ENCODE measurements around the gene MYO1H. TPM values are rescaled to one million over a fixed set of nuclear protein-coding genes. Genes with fewer than 3 reads are reported as not detected.
A peak's percentile ranks its signal among the peaks of the same experiment; 100 is the strongest.

The MYO1H gene
- total RNA-seq, 1 donor from 2014 or later = 4.4 TPM

- Mint-ChIP-seq H3K36me3 (ENCODE audit: low read depth, unreplicated experiment) (no peaks in the 10 kb centered on the region), H3K4me1 (ENCODE audit: unreplicated experiment) (peaks cover 4% of the 10 kb centered on the region), H3K27me3 (ENCODE audit: unreplicated experiment) (no peaks in the 10 kb centered on the region), H3K4me3 (ENCODE audit: unreplicated experiment) (no peak overlapping the region), H3K27ac (ENCODE audit: unreplicated experiment) (no peak overlapping the region), H3K9me3 (ENCODE audit: unreplicated experiment) (no peaks in the 10 kb centered on the region)
- TF ChIP-seq, protein P1, sequence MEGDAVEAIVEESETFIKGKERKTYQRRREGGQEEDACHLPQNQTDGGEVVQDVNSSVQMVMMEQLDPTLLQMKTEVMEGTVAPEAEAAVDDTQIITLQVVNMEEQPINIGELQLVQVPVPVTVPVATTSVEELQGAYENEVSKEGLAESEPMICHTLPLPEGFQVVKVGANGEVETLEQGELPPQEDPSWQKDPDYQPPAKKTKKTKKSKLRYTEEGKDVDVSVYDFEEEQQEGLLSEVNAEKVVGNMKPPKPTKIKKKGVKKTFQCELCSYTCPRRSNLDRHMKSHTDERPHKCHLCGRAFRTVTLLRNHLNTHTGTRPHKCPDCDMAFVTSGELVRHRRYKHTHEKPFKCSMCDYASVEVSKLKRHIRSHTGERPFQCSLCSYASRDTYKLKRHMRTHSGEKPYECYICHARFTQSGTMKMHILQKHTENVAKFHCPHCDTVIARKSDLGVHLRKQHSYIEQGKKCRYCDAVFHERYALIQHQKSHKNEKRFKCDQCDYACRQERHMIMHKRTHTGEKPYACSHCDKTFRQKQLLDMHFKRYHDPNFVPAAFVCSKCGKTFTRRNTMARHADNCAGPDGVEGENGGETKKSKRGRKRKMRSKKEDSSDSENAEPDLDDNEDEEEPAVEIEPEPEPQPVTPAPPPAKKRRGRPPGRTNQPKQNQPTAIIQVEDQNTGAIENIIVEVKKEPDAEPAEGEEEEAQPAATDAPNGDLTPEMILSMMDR (IDR thresholded peaks at IDR 0.05; ENCODE audit: unreplicated experiment) = no peak
- DNase-seq (ENCODE audit: low spot score) = no peak
Measured at GRCh38 chr12:109382031-109382430, 34.3 kb downstream of the MYO1H start.

DNA sequence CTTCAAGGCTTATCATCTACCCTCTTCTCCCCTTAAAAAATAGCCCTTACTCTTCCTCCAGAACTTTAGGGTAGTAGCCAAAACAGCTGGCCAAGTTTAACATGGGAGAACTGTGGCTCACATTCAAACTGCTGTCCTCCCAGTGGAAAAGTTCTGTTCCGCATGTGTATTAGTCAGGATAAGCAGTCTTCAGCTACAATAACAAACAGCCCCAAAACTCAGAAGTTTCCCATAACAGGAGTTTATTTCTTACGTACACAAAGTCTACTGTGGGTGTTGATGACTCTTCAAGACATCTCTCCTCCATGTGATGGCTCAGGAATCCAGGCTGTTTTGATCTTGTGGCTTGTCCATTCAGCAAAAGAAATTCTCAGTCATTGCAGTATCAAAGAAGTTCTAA lies 35.5 kb downstream of the MYO1H start:
- no peaks in the 10 kb centered on the region for H3K36me3 Mint-ChIP-seq (ENCODE audit: low read depth, unreplicated experiment)
- DNase-seq (ENCODE audit: low spot score) = no peak

DNA sequence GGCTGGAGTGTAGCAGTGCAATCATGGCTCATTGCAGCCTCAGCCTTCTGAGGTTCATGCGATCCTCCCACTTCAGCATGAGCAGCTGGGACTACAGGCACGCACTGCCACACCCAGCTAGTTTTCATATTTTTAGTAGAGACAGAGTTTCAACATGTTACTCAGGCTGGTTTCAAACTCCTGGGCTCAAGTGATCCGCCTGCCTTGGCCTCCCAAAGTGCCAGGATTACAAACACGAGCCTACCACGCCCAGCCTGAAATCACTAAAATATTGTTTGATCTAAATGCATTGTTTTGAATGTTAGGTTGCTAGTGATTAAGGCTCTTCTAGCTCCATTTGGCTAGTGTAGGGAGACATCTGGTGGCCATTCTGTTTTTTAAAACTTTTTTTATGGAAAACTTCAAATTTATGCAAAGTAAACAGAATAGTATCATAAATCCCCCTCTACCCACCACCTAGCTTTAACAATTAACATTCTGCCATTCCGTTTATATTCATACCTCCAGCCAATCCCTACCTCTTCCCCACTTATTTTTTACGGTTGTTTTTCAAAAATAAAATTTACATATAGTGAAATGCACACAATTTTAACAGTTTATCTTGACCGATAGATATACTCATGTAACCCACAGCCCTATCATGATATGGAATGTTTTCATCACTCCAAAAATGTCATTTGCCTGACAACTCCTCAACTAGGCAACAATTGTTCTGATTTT lies 37.8 kb downstream of the MYO1H start:
- Mint-ChIP-seq H3K36me3 (ENCODE audit: low read depth, unreplicated experiment) (no peaks in the 10 kb centered on the region), H3K27me3 (ENCODE audit: unreplicated experiment) (no peaks in the 10 kb centered on the region), H3K9me3 (ENCODE audit: unreplicated experiment) (no peaks in the 10 kb centered on the region), H3K4me1 (ENCODE audit: unreplicated experiment) (no peaks in the 10 kb centered on the region), H3K4me3 (ENCODE audit: unreplicated experiment) (no peak overlapping the region), H3K27ac (ENCODE audit: unreplicated experiment) (no peak overlapping the region)
- TF ChIP-seq, protein P1 (IDR thresholded peaks at IDR 0.05; ENCODE audit: unreplicated experiment) = peak; percentile 25
- DNase-seq (ENCODE audit: low spot score) = no peak

More for the DNA sequence above, 35.5 kb downstream of the MYO1H start:
- Mint-ChIP-seq H3K9me3 (ENCODE audit: unreplicated experiment) (no peaks in the 10 kb centered on the region), H3K4me3 (ENCODE audit: unreplicated experiment) (no peak overlapping the region), H3K27ac (ENCODE audit: unreplicated experiment) (no peak overlapping the region), H3K4me1 (ENCODE audit: unreplicated experiment) (peaks cover 4% of the 10 kb centered on the region), H3K27me3 (ENCODE audit: unreplicated experiment) (no peaks in the 10 kb centered on the region)
- TF ChIP-seq, protein P1 (IDR thresholded peaks at IDR 0.05; ENCODE audit: unreplicated experiment) = no peak

- DNase-seq (ENCODE audit: low spot score) = no peak
- TF ChIP-seq, protein P1 (IDR thresholded peaks at IDR 0.05; ENCODE audit: unreplicated experiment) = no peak
- H3K27me3 Mint-ChIP-seq (ENCODE audit: unreplicated experiment) = no peaks in the 10 kb centered on the region
- no peaks in the 10 kb centered on the region for H3K36me3 Mint-ChIP-seq (ENCODE audit: low read depth, unreplicated experiment)
- H3K4me3 Mint-ChIP-seq (ENCODE audit: unreplicated experiment) = no peak overlapping the region
- no peaks in the 10 kb centered on the region for H3K9me3 Mint-ChIP-seq (ENCODE audit: unreplicated experiment)
- no peak overlapping the region for H3K27ac Mint-ChIP-seq (ENCODE audit: unreplicated experiment)
- H3K4me1 Mint-ChIP-seq (ENCODE audit: unreplicated experiment) = no peaks in the 10 kb centered on the region
Measured at GRCh38 chr12:109386059-109386433, 38.3 kb downstream of the MYO1H start.

- TF ChIP-seq, protein P1 (IDR thresholded peaks at IDR 0.05; ENCODE audit: unreplicated experiment) = peak; percentile 63
- no peak overlapping the region for H3K4me3 Mint-ChIP-seq (ENCODE audit: unreplicated experiment)
- H3K36me3 Mint-ChIP-seq (ENCODE audit: low read depth, unreplicated experiment) = no peaks in the 10 kb centered on the region
- no peak overlapping the region for H3K27ac Mint-ChIP-seq (ENCODE audit: unreplicated experiment)
- peak; percentile 25 for DNase-seq (ENCODE audit: low spot score)
- H3K9me3 Mint-ChIP-seq (ENCODE audit: unreplicated experiment) = no peaks in the 10 kb centered on the region
- H3K27me3 Mint-ChIP-seq (ENCODE audit: unreplicated experiment) = no peaks in the 10 kb centered on the region
- no peaks in the 10 kb centered on the region for H3K4me1 Mint-ChIP-seq (ENCODE audit: unreplicated experiment)
Measured at GRCh38 chr12:109387425-109388166, 39.9 kb downstream of the MYO1H start.
